GM20431 (cell line): Measurements from ENCODE around the gene ARID3A.

Source experiments
- in situ Hi-C: fragments of 300-500 bp; cut with MseI, MboI; formaldehyde crosslinking; loops from one replicate; pipeline ENCODE4 v1.15.0; 2020; ENCODE audit warnings: low sequenced_read_pairs; ENCODE audit not compliant: unreplicated experiment

Gene ARID3A

GRCh38 chr19:928471-929202, 2.8 kb downstream of the ARID3A start:
- in situ Hi-C loops: loop anchor here (10.0 kb wide), 1 partner anchor 64 kb away; no protein-coding TSS in a partner anchor

GRCh38 chr19:929203-929890, 3.5 kb downstream of the ARID3A start:
- in situ Hi-C loops: loop anchor here (10.0 kb wide), 1 partner anchor 65 kb away; no protein-coding TSS in a partner anchor

DNA sequence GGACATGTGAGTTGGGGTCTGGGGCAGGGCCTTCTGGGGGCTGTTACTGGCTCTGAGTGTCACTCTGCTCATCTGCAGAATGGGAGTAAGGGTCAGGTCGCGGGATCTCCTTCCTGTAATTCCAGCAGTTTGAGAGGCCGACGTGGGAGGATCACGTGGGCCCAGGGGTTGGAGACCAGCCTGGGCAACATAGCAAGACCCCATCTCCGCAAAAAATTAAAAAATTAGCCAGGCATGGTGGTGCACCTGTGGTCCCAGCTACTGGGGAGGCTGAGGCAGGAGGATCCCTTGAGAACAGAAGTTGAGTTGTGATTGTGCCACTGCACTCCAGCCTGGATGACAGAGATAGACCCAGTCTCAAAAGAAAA, 4.0 kb downstream of the ARID3A start:
- in situ Hi-C loops: loop anchor here (10.0 kb wide), 1 partner anchor 65 kb away; no protein-coding TSS in a partner anchor

DNA sequence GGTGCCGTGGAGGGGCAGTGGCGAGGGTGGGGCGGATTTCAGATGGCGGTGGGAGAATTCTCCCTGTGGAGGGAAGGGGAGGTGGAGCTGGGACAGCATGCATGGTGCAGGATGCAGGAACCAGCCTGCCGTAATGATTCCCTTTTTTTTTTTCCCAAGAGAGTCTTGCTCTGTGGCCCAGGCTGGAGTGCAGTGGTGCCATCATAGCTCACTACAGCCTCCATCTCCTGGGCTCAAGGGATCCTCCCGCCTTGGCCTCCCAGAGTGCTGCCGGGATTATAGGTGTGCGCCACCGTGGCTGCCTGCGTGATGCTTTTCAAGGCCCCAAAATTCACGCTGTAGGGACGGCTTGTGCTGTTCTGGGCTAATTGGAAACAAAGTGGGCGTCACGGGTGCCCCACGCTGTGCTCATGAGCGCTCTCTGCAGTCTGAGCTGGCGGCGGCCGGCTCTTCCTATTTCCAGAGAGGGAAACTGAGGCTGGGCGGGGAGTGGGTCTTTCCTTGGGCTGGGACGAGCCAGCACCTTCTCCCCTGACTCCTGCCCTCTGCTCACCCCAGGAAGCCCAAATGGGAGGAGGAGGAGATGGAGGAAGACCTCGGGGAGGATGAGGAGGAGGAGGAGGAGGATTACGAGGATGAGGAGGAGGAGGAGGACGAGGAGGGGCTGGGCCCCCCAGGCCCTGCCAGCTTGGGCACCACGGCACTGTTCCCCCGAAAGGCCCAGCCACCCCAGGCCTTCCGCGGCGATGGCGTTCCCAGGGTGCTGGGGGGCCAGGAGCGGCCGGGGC, 6.2 kb downstream of the ARID3A start:
- in situ Hi-C loops: no loop called here

DNA sequence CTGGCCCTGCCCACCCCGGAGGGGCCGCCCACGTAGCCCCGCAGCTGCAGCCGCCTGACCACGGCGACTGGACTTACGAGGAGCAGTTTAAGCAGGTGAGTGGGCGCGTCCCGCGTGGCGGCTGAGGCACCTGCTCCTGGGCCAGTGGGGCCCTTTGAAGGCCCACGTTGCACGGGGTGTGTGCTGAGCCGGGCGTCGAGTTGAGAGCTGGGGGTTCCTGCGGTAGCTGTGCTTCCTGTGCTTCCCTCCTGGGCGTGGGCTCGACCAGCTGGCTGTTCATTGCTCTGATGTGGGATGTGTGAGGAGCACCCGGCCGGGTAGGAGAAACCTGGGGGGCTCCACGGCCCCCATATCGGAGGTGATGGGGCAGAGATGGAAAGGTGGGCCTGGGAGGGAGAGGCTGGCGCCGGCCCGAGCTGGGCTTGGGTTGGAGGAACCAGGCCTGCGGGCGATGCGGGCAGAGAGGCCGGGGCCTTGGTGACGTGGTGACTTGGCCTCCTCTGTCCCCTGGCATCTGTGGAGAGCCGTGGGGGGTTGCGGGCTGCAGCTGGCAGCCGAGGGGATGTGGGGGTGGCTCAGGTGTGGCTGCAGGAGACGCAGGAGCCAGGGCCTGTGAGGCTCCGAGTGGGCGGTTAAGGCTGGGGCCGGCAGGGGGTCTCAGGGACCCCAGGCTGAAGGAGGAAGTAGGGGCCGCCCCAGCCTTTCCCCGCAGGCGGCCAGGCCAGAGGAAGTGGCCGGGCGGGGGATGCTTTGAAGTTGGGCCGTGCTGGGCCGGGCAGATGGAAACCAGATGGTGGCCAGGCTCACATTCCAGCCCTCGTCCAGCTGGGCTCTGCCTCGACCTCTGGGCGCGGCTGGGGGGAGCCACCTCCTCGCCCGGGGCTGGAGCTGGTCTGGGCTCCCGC, 7.1 kb downstream of the ARID3A start:
- in situ Hi-C loops: no loop called here

DNA sequence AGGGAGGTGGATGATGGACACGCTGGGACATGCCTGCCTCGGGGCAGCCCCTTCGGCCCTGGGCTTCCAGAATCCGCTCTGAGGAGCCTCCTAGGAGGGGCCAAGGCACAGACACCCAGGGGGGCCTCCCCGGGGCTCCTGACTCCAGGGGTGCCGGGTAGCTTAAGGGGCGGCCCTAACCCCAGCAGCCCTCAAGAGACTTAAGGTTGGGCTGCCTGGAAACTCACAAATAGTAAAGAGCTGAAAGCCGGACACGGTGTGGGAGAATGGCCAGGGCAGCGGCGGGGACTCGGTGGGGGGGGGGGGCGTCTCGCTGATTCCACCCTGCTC, 7.7 kb downstream of the ARID3A start:
- in situ Hi-C loops: no loop called here

GRCh38 chr19:934197-934840, 8.5 kb downstream of the ARID3A start:
- in situ Hi-C loops: no loop called here

DNA sequence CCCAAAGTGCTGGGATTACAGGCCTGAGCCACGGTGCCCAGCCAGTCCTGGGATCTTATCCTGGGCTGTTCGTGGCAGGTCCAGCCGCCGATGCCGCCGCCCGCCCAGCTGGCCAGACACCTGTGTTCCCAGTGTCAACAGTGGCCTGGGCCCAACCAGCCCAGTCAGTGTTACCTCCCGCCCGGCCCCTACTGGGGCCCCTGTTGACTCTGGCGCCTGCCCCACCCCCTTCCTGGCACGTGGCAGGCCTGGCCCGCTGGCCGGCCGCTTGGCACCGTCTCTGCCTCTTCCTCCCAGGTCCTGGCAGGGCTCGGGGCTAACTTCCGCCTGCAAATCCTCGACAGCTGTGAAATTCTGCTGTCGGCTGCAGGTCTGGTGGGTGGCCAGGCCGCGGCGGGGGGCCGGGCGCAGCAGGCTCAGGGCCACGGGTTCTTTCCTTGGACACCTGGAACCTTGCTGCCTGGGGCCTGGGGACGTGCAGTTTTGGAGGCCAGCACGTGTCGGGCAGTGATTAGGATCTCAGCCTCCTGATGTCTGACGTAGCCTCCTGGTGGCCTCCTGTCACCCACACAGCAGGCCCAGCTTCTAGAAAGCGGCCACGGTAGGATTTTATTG, 9.1 kb downstream of the ARID3A start:
- in situ Hi-C loops: no loop called here

DNA sequence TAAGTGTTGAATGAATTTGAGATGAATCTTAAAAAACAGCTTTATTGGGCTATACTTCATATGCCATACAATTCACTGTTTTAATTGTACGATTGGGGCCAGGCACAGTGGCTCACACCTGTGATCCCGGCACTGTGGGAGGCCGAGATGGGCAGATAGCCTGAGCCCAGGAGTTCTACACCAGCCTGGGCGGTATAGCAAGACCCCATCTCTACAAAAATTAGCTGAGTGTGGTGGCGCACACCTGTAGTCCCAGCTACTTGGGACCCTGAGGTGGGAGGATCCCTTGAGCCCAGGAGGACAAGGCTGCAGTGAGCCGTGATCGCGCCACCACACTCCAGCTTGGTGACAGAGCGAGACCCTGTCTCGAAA, 10.3 kb downstream of the ARID3A start:
- in situ Hi-C loops: no loop called here

DNA sequence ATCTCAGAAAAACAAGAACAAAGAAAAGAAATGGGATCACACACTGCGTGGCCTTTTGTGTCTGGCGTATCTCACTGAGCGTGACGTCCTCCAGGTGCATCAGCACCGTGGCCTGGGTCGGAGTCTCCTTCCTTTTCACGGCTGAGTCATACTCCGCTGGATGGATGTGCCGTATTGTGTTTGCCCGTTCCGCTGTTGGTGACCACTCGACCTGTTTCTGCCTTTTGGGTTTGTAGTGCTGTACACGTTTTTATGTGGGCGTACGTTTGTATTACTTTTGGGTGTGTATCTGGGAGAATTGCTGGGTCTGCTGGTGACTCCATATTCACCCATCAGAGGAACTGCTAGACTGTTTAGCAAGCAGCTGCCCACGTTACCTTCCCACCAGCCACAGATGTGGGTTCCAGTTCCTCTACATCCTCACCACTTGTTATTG, 11.4 kb downstream of the ARID3A start:
- in situ Hi-C loops: no loop called here

DNA sequence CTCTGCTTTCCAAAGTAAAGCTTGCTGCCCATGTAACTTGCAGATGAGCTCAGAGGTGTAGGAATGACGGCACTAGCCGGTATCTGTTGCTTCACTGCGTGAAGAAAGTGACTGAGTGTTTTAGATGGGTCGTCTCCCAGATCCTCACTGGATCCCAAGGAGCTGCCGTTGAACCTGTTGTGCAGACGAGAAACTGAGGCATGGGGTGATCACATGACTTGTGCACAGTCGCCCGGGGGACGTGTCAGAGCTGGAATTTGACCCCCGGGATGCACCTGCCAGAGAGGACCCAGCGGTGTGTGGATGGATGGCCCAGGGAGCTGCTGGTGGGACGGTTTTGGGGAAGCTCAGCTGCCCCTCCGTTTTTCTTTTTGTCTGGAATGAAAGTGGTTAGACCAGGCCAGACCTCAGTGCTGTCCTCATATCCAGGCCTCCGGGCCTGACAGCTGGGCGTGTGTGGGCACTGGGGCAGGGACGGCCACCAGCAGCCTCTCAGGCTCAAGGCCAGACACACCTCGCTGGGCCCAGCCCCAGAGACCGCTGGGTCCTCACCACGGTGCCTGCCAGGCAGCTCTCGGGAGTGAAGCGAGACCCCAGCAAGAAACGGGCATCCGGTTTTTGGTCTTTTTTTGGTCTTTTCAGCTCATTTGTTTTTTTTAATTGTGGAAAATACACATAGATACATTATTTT, 12.5 kb downstream of the ARID3A start:
- in situ Hi-C loops: no loop called here

GRCh38 chr19:939439-939838, 13.6 kb downstream of the ARID3A start:
- in situ Hi-C loops: no loop called here

- in situ Hi-C loops: no loop called here
These were observed 14.1 kb downstream of the ARID3A start for GRCh38 chr19:939922-940321.

- in situ Hi-C loops: no loop called here
These were observed 14.9 kb downstream of the ARID3A start for GRCh38 chr19:940591-941291.

GRCh38 chr19:941292-942132, 15.7 kb downstream of the ARID3A start:
- in situ Hi-C loops: no loop called here

- in situ Hi-C loops: no loop called here
These were observed 16.4 kb downstream of the ARID3A start for GRCh38 chr19:942133-942645.
